CD4-positive, alpha-beta T cell treated with Interferon alpha-2 for 1 hour (primary cell): Measurements from ENCODE around the gene ANP32E.
"Not testable (repeated sequence)": the region's sequence is repeated elsewhere in the genome, so short reads cannot be mapped to it uniquely, and the experiment has no call there.

Experiments
- DNase-seq, 2 donors: peaks; one replicate each; pipeline ENCODE4 v3.0.0-alpha.2; 2020 to 2022

Gene ANP32E

GRCh38 chr1:150256554-150257341 lies 20.8 kb upstream of the ANP32E start:
- DNase-seq: no peak

GRCh38 chr1:150256198-150256553 lies 20.3 kb upstream of the ANP32E start:
- no peak for DNase-seq

- no peak for DNase-seq
Measured at GRCh38 chr1:150249936-150250335, 14.0 kb upstream of the ANP32E start.

- DNase-seq: no peak
Measured at GRCh38 chr1:150243003-150243402, 7.1 kb upstream of the ANP32E start.

- DNase-seq: no peak
Measured at GRCh38 chr1:150237746-150238145, 1.8 kb upstream of the ANP32E start.

GRCh38 chr1:150237176-150237575 lies 1.3 kb upstream of the ANP32E start:
- DNase-seq: not testable (repeated sequence)

GRCh38 chr1:150236614-150237100 lies 745 bp upstream of the ANP32E start:
- no peak for DNase-seq

- peak; percentile 8 to 39 for DNase-seq
Measured at GRCh38 chr1:150235294-150235851, 539 bp downstream of the ANP32E start.

- peak; percentile 90 to 94 for DNase-seq
Measured at GRCh38 chr1:150234566-150235293, 1.2 kb downstream of the ANP32E start.

GRCh38 chr1:150234309-150234565 lies 1.7 kb downstream of the ANP32E start:
- DNase-seq: no peak

GRCh38 chr1:150233359-150234308 lies 2.3 kb downstream of the ANP32E start:
- peak in 1 of 2 donors; percentile 45 for DNase-seq

- not testable (repeated sequence) for DNase-seq
Measured at GRCh38 chr1:150232921-150233320, 3.0 kb downstream of the ANP32E start.

GRCh38 chr1:150228246-150228645 lies 7.7 kb downstream of the ANP32E start:
- DNase-seq: not testable (repeated sequence)

- DNase-seq: no peak
Measured at GRCh38 chr1:150227228-150227627, 8.7 kb downstream of the ANP32E start.

- DNase-seq: no peak
Measured at GRCh38 chr1:150226486-150226885, 9.4 kb downstream of the ANP32E start.

- DNase-seq: no peak
Measured at GRCh38 chr1:150225546-150225945, 10.4 kb downstream of the ANP32E start.

- no peak for DNase-seq
Measured at GRCh38 chr1:150224983-150225382, 10.9 kb downstream of the ANP32E start.

- peak in 1 of 2 donors; percentile 55 for DNase-seq
Measured at GRCh38 chr1:150221552-150221951, 14.4 kb downstream of the ANP32E start.

GRCh38 chr1:150215855-150216254 lies 20.1 kb downstream of the ANP32E start:
- not testable (repeated sequence) for DNase-seq

GRCh38 chr1:150214099-150214756 lies 21.7 kb downstream of the ANP32E start:
- not testable (repeated sequence) for DNase-seq

GRCh38 chr1:150213170-150214098 lies 22.5 kb downstream of the ANP32E start:
- peak; percentile 92 to 93 for DNase-seq
